Coronary artery (tissue), 2 donors: ENCODE measurements around the gene RNU7-1.
A peak's percentile ranks its signal among the peaks of the same experiment; 100 is the strongest.

Experiments used
- DNase-seq: peaks from one replicate; pipeline ENCODE4 v3.0.0-alpha.2; 2017; ENCODE audit warnings: low spot score
- H3K27ac ChIP-seq, 2 donors: fragments of 200-600 bp; sonication (generic); one replicate each; pipeline ENCODE4 v1.5.1; 2016 to 2019
- H3K4me3 ChIP-seq: fragments of 200-600 bp; sonication (generic); 2 replicates; pipeline ENCODE4 v1.5.1; 2016; ENCODE audit warnings: mild to moderate bottlenecking, moderate library complexity
- CTCF ChIP-seq: fragments of 200-600 bp; sonication (generic); IDR thresholded peaks from one replicate; pipeline ENCODE4 v1.5.1; 2019; ENCODE audit warnings: antibody characterized with exemption

RNU7-1 gene

DNA sequence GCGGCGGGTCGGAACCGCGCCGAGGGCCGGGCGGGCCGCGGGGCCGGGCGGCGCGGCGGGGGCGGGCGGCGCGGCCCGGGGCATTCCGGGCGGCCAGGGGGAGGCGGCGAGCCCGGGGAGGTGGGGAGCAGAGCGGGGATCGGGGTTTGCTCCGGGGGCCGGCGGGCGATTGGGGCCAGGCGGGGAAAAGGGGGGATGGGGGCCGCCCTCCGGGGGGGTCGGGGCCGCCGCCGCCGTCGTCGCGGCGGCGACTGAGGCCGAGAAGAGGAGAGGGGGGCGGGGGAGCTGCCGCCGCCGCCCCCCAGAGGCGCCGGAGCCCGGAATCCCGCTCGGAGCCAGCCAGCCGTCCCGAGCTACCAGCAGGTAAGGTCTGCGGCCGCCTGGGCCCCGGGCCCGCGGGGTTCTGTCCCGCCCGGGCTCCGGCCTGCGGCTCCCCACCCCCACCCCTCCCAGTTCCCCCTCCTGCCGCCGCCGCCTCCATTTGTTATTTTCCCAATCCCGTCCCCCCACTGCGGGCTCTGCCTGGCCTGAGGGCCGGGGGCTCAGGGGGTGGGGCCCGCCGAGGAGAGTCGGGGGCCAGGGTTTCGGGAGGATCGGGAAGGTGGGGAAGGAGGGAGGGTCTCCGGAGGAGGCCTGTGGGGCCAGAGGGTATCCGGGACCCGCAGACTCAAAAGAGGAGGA, 15.5 kb upstream of the RNU7-1 start:
- H3K4me3 ChIP-seq, result peak overlapping the region; percentile 96
- DNase-seq, result peak; percentile 80
- peak overlapping the region; percentile 98 to 100 for H3K27ac ChIP-seq
- TF ChIP-seq CTCF, result no peak

GRCh38 chr12:6928703-6929407, 14.8 kb upstream of the RNU7-1 start:
- no peak for DNase-seq
- Histone ChIP-seq H3K27ac (peak overlapping the region; percentile 98 to 100), H3K4me3 (peak overlapping the region; percentile 96)
- TF ChIP-seq CTCF, result no peak

- Histone ChIP-seq H3K4me3 (peak overlapping the region; percentile 96), H3K27ac (peak overlapping the region; percentile 98 to 100)
- DNase-seq, result no peak
- no peak for TF ChIP-seq CTCF
Observed at GRCh38 chr12:6929466-6930452, 13.9 kb upstream of the RNU7-1 start.

- DNase-seq, result no peak
- TF ChIP-seq CTCF, result no peak
- Histone ChIP-seq H3K27ac (no peak overlapping the region), H3K4me3 (no peak overlapping the region)
Observed at GRCh38 chr12:6932766-6933165, 10.8 kb upstream of the RNU7-1 start.

GRCh38 chr12:6934110-6934509, 9.5 kb upstream of the RNU7-1 start:
- Histone ChIP-seq H3K4me3 (no peak overlapping the region), H3K27ac (peak overlapping the region; percentile 56 to 57)
- DNase-seq, result no peak
- TF ChIP-seq CTCF, result no peak

GRCh38 chr12:6935371-6936193, 8.0 kb upstream of the RNU7-1 start:
- Histone ChIP-seq H3K4me3 (no peak overlapping the region), H3K27ac (peak overlapping the region in 1 of 2 donors; percentile 95)
- no peak for DNase-seq
- no peak for TF ChIP-seq CTCF
